ENCODE data around the gene LDB2. TPM values are rescaled to one million over a fixed set of nuclear protein-coding genes. Genes with fewer than 3 reads are reported as not detected.

The LDB2 gene
- total and polyA plus RNA-seq, 2 of the 8 experiments (the other 6 are each of a cell fraction or from before 2014, with no cell fraction given), result 57.0 to 140 TPM

GRCh38 chr4:16658183-16658582 is 240.3 kb downstream of the LDB2 start:
- 93% methylated on average over 2 of the region's 2 CpGs; no CpG with 5 or more reads in 1 of the 2 experiments for WGBS, 2 experiments (ENCODE audit: extremely low coverage in 1 of 2, insufficient coverage in 1 of 2, insufficient read length in 1 of 2, insufficient replicate concordance in 2 of 2, low coverage in 1 of 2, low lambda C conversion rate in 2 of 2, missing lambda C conversion rate in 1 of 2)
- no peak for DNase-seq (ENCODE audit: low read depth in 1 of 2, low spot score in 2 of 2)
- TF ChIP-seq EP300 (IDR thresholded peaks at IDR 0.05; ENCODE audit: borderline replicate concordance in 1 of 2, low read depth in 2 of 2, low read length in 2 of 2), result no peak
- no peak for TF ChIP-seq RFX5 (IDR thresholded peaks at IDR 0.05; ENCODE audit: borderline replicate concordance, low read depth, low read length)
- no peak for TF ChIP-seq USF2 (IDR thresholded peaks at IDR 0.05; ENCODE audit: low read length)
- no peak for TF ChIP-seq CHD1 (IDR thresholded peaks at IDR 0.05; ENCODE audit: low read depth, low read length)
- no peaks in the 10 kb centered on the region; a peak in 1 of 7 replicates for H3K4me1 ChIP-seq (replicated peaks in 1 of 4; ENCODE audit: control insufficient read depth in 3 of 4, insufficient read depth in 4 of 4, low read length in 3 of 4)
- no peaks in the 10 kb centered on the region for H3K23me2 ChIP-seq (ENCODE audit: low read depth, low read length)
- peaks cover 0 to 2% of the 10 kb centered on the region in 2 experiments; a peak in 1 of 4 replicates for H3K9me3 ChIP-seq (ENCODE audit: insufficient read depth in 2 of 2, low read depth in 1 of 2, low read length in 1 of 2)
- ChIA-PET CTCF (ENCODE audit: partially characterized antibody) (no interaction called here), POLR2A (ENCODE audit: partially characterized antibody) (no interaction called here)
- H2BK5ac ChIP-seq (ENCODE audit: low read depth, low read length), result no peak overlapping the region
- no peak overlapping the region for H3K4ac ChIP-seq (replicated peaks; ENCODE audit: insufficient read length, low read depth, low read length)
- no peak overlapping the region for H2AFZ ChIP-seq (ENCODE audit: low read length)
- no peak overlapping the region for H3K14ac ChIP-seq (ENCODE audit: insufficient read length)
- H3K4me2 ChIP-seq (ENCODE audit: insufficient read depth in 1 of 2, low read depth in 2 of 2, low read length in 2 of 2), result no peak overlapping the region
- H3K23ac ChIP-seq (ENCODE audit: insufficient read length), result no peak overlapping the region
- no peak overlapping the region for H3K4me3 ChIP-seq (ENCODE audit: extremely low read depth in 1 of 4, insufficient read depth in 2 of 4, low read depth in 3 of 4, low read length in 4 of 4)
- H4K20me1 ChIP-seq (replicated peaks in 1 of 2; ENCODE audit: control insufficient read depth in 1 of 2, insufficient read depth in 2 of 2, low read length in 2 of 2), result no peaks in the 10 kb centered on the region
- no peak overlapping the region for H3K18ac ChIP-seq (ENCODE audit: extremely low read depth, low read length)
- H2BK12ac ChIP-seq (ENCODE audit: low read depth, low read length), result no peak overlapping the region
- peaks cover 0 to 1% (median under 1%) of the 10 kb centered on the region in 4 experiments; a peak in 1 of 8 replicates for H3K36me3 ChIP-seq (ENCODE audit: control insufficient read depth in 2 of 4, insufficient read depth in 4 of 4, low read length in 3 of 4)
- H3K79me2 ChIP-seq (ENCODE audit: control insufficient read depth in 1 of 2, insufficient read depth in 2 of 2, low read length in 2 of 2), result no peaks in the 10 kb centered on the region
- H3K56ac ChIP-seq (replicated peaks; ENCODE audit: insufficient read length, low read depth, low read length), result no peak overlapping the region
- H3K9ac ChIP-seq (replicated peaks in 1 of 4; ENCODE audit: extremely low read depth in 1 of 4, low read depth in 3 of 4, low read length in 3 of 4), result no peak overlapping the region
- H4K91ac ChIP-seq (replicated peaks; ENCODE audit: insufficient read length, low read length), result no peak overlapping the region
- H2AK5ac ChIP-seq (ENCODE audit: low read depth, low read length), result no peak overlapping the region
- H2BK15ac ChIP-seq (ENCODE audit: low read length), result no peak overlapping the region
- no peak overlapping the region for H4K8ac ChIP-seq (ENCODE audit: extremely low read depth, insufficient read depth, low read length)
- no peaks in the 10 kb centered on the region for H3K27me3 ChIP-seq (replicated peaks in 1 of 4; ENCODE audit: control insufficient read depth in 3 of 4, extremely low read depth in 1 of 4, insufficient read depth in 3 of 4, low read length in 3 of 4)
- H3K27ac ChIP-seq (ENCODE audit: low read depth, low read length), result no peak overlapping the region
- H2BK20ac ChIP-seq (ENCODE audit: low read length), result no peak overlapping the region
- H2BK120ac ChIP-seq (replicated peaks; ENCODE audit: low read depth, low read length), result no peak overlapping the region
- FAIRE-seq, result no peak
- H3K79me1 ChIP-seq (ENCODE audit: low read depth, low read length), result no peaks in the 10 kb centered on the region; the same call in 1 of the 2 replicates
- no peak overlapping the region for H4K5ac ChIP-seq (ENCODE audit: insufficient read length, low read depth, low read length)

Data from H1 (cell line).